Ovary (tissue), 3 donors: ENCODE results near the gene TDP1.

Experiments
- EP300 ChIP-seq: sonication (generic); formaldehyde crosslinking; IDR thresholded peaks from one replicate; pipeline ENCODE4 v1.6.1; 2017; ENCODE audit warnings: antibody characterized with exemption
- POLR2A ChIP-seq: fragments of 450-650 bp; IDR thresholded peaks from one replicate; pipeline ENCODE4 v1.6.1; 2017; ENCODE audit warnings: antibody characterized with exemption, mild to moderate bottlenecking, moderate library complexity
- TF ChIP-seq, protein P1 (sequence below), 3 donors: fragments of 450-650 bp in 2 of 3; fragments of 200-600 bp in 1 of 3; IDR thresholded peaks; one replicate each; pipeline versions ENCODE4 v1.5.1 to v1.8.0; 2016 to 2022; ENCODE audit warnings: antibody characterized with exemption in 3 of 3, mild to moderate bottlenecking in 1 of 3
- donor health status: DM: no; HTN: no; CAD: no.

DNA sequence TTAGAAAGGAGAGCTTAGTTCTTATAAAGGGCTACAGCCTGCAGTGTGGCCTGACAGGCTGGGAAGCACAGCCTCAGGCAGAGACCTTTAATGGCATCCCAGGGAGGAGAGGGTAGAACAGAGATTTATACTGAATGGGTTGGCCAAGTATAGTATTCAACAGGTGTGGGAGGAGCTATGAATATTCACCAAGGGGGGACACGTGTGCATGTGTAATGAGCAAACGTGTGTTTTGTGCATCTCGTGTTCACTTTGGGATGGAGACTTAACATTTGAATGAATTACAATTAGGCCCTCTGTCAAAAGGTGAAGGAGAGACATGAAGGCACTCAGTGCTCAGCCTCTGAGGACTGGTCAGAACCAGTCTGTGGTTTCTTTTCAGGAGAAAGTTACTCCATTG, 5.2 kb downstream of the TDP1 start:
- TF ChIP-seq, protein P1, sequence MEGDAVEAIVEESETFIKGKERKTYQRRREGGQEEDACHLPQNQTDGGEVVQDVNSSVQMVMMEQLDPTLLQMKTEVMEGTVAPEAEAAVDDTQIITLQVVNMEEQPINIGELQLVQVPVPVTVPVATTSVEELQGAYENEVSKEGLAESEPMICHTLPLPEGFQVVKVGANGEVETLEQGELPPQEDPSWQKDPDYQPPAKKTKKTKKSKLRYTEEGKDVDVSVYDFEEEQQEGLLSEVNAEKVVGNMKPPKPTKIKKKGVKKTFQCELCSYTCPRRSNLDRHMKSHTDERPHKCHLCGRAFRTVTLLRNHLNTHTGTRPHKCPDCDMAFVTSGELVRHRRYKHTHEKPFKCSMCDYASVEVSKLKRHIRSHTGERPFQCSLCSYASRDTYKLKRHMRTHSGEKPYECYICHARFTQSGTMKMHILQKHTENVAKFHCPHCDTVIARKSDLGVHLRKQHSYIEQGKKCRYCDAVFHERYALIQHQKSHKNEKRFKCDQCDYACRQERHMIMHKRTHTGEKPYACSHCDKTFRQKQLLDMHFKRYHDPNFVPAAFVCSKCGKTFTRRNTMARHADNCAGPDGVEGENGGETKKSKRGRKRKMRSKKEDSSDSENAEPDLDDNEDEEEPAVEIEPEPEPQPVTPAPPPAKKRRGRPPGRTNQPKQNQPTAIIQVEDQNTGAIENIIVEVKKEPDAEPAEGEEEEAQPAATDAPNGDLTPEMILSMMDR (IDR thresholded peaks at IDR 0.05): no peak
- TF ChIP-seq POLR2A (no peak), EP300 (no peak)
